AG10803 (cell line): Measurements from ENCODE around the gene ELOVL5.
A peak's percentile ranks its signal among the peaks of the same experiment; 100 is the strongest.
"Not testable (repeated sequence)": the region's sequence is repeated elsewhere in the genome, so short reads cannot be mapped to it uniquely, and the experiment has no call there.

Source experiments
- DNase-seq: peaks from one replicate; pipeline ENCODE4 v3.0.0; 2010; ENCODE audit warnings: low read depth
- H3K4me3 ChIP-seq: 2 replicates; pipeline ENCODE4 v1.5.1; 2011; ENCODE audit warnings: mild to moderate bottlenecking, low read length, control low read depth
- TF ChIP-seq, protein P1 (sequence below): conservative IDR thresholded peaks from 2 replicates; pipeline ENCODE4 v1.5.1; 2011; ENCODE audit warnings: mild to moderate bottlenecking, low read length, control low read depth, inconsistent platforms

Gene ELOVL5, protein sequence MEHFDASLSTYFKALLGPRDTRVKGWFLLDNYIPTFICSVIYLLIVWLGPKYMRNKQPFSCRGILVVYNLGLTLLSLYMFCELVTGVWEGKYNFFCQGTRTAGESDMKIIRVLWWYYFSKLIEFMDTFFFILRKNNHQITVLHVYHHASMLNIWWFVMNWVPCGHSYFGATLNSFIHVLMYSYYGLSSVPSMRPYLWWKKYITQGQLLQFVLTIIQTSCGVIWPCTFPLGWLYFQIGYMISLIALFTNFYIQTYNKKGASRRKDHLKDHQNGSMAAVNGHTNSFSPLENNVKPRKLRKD

DNA sequence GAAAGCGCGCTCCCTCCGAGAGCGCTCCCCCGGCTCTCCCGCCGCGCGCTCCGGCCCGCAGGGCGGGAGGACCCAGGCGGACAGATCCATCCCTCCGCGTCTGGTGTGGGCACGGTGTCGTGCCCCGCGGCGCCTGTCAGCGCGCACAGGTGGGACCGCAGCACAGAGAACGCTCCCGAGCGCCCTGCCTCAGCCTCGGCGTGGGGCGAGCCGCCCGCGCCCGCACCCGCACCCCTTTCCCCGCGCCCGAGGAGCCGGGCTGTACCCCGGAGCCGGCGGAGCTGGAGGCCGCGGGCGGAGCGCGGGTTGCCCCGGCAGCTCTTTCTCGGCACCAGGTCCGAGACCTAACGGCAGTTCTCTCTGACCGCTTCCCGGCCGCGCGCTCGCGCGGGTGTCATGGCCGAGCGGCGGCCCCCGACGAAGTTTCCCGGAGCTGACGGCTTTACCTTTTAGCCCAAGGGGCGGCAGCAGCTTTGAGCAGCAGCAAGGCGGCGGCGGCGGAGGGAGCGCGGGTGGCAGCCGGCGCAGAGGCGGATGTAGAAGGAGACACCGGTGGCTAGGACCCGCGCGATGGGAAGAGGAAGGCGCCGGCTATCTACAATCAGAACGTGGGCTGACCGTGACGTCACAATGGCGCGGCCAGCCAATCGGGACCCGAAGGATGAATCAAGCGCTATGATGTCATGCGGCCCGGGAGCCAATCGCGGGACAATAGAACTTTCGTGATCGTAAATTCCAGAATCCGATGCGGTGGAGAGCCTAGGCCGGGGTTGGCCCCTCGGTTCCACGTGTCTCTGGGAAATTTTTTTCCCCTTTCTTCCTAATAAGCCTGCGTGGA is at the start of gene ELOVL5:
Gene ELOVL5, minus strand, starts transcription at position 580 of the 838 bp plus-strand sequence. CDS start 53,251 bp downstream, outside the sequence.
- peak; percentile 98 for DNase-seq
- TF ChIP-seq, protein P1, sequence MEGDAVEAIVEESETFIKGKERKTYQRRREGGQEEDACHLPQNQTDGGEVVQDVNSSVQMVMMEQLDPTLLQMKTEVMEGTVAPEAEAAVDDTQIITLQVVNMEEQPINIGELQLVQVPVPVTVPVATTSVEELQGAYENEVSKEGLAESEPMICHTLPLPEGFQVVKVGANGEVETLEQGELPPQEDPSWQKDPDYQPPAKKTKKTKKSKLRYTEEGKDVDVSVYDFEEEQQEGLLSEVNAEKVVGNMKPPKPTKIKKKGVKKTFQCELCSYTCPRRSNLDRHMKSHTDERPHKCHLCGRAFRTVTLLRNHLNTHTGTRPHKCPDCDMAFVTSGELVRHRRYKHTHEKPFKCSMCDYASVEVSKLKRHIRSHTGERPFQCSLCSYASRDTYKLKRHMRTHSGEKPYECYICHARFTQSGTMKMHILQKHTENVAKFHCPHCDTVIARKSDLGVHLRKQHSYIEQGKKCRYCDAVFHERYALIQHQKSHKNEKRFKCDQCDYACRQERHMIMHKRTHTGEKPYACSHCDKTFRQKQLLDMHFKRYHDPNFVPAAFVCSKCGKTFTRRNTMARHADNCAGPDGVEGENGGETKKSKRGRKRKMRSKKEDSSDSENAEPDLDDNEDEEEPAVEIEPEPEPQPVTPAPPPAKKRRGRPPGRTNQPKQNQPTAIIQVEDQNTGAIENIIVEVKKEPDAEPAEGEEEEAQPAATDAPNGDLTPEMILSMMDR: no peak
- peak within 1 kb of the TSS; percentile 86 for H3K4me3 ChIP-seq

DNA sequence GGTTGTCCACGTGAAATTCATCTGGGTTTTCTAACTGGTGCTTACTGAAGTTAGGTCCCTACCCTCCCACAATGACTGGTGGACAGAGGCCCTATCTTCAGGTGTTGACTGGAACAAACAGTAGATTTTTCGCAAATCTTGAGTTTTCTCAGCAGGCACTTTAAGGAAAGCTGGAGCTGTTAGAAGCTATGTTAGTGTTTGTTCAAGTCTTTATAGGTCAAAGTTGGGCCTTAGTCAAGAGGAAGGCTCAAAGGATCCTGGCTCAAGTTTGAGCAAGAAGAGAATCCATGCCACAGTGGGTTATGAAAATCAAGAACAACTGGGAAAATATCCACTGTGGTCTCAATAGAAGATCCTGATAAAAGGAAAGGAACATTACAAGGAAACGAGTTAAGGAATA is 48.5 kb upstream of the ELOVL5 start:
- no peak for DNase-seq
- TF ChIP-seq, protein P1: no peak
- H3K4me3 ChIP-seq: no peak overlapping the region

DNA sequence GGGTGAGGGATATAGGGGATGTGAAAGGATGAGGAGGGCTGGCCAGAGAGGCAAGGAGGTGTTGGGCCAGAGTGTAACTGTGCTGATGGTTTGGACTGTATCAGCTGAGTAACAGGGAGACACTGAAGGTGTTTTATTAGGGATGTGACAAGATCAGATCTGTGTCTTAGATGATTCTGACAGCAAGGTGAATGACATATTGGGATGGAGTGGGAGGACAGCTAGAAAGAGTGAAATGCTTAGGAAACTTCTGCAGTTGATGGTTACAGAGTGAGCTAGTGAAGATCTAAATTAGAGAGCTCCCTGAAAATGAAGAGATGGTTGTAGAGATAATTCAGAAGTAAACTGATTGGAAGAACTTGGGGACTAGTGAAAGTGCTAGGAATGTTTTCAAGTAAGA is 47.2 kb upstream of the ELOVL5 start:
- H3K4me3 ChIP-seq: no peak overlapping the region
- TF ChIP-seq, protein P1: no peak
- DNase-seq: no peak

DNA sequence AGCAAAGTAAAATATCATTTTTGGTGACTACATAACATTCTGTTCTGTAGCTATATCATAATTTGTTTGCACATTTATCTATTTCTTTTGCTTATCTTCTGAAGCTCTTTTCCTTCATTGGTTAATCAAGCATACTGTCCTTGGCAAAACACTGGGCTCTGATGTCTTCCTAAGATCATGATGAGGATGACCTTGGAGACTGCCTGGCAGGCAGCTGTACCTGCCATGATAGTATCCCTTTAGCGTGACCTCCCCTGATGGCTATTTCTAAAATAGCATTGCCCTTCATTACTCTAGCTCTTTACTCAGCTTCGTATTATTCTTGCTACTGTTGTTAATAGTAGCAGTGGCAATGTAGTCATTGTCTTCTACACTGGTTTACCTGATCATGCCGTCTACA is 46.0 kb upstream of the ELOVL5 start:
- DNase-seq: no peak
- TF ChIP-seq, protein P1: no peak
- H3K4me3 ChIP-seq: no peak overlapping the region

DNA sequence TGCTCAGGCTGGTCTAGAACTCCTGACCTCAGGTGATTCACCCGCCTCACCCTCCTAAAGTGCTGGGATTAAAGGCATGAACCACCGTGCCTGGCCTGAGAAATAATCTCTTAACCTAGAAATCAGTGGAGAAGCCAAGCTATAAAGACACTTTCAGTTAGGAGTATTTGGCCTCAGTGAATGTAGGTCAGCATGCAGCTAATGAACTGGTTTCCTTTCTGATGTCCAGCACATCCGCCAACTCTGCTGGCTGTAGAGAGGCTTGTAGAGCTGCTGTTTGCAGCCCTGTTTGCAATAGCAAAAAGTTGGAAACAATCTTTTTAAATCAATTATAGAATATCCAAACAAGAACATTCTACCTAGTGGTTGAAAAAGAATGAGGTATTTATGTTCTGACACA is 42.4 kb upstream of the ELOVL5 start:
- DNase-seq: no peak
- H3K4me3 ChIP-seq: no peak overlapping the region
- TF ChIP-seq, protein P1: no peak

DNA sequence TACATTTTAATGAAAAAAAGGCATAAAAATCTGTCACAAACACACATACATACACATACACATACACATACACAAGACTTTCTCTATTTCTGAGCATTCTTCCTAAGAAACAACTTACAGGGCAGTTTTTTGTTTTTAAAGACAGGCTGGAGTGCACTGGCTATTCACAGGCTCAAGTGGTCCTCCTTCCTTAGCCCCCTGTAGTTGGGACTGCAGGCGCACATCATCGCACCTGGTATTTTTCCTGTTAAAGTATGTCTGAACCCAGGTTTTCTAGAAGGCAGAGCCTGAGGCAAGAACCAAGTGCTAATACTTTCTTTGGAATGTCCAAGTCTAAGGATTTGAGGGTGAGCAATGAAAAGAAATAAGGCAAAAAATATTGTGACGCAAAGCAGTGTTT is 41.3 kb upstream of the ELOVL5 start:
- TF ChIP-seq, protein P1: no peak
- no peak overlapping the region for H3K4me3 ChIP-seq
- no peak for DNase-seq

DNA sequence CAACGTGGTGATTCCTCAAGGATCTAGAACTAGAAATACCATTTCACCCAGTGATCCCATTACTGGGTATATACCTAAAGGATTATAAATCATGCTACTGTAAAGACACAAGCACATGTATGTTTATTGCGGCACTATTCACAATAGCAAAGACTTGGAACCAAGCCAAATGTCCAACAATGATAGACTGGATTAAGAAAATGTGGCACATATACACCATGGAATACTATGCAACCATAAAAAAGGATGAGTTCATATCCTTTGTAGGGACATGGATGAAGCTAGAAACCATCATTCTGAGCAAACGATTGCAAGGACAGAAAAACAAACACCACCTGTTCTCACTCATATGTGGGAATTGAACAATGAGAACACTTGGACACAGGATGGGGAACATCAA is 39.9 kb upstream of the ELOVL5 start:
- not testable (repeated sequence) for DNase-seq, H3K4me3 ChIP-seq
